Left forelimb (tissue), 1 donor: ENCODE data around the gene TNNC2.
"Not testable (repeated sequence)": the region's sequence is repeated elsewhere in the genome, so short reads cannot be mapped to it uniquely, and the experiment has no call there.

Experiments used
- DNase-seq: peaks from one replicate; pipeline ENCODE4 v3.0.0-alpha.2; 2018; ENCODE audit warnings: low spot score

The TNNC2 gene

DNA sequence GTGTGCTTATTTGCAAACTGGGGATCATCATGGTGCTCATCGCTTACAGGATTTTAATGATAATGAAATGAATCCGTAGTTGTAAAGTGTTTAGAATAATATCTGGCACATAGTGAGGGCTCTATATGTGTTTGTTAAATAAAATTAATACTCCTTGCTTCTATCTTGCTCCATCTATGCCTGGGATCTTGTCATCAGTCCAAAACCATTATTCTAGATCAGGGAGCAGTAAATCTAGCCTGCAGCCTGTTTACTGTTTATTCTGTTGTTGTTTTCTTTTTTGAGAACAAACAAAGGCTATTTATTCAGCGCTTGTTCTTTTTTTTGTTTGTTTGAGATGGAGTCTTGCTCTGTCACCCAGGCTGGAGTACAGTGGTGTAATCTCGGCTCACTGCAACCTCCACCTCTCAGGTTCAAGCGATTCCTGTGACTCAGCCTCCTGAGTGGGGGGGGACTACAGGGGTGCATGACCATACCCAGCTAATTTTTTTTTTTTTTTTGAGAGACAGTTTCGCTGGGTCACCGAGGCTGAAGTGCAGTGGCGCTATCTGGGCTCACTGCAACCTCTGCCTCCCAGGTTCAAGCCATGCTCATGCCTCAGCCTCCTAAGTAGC, 22.0 kb upstream of the TNNC2 start:
- DNase-seq = no peak

DNA sequence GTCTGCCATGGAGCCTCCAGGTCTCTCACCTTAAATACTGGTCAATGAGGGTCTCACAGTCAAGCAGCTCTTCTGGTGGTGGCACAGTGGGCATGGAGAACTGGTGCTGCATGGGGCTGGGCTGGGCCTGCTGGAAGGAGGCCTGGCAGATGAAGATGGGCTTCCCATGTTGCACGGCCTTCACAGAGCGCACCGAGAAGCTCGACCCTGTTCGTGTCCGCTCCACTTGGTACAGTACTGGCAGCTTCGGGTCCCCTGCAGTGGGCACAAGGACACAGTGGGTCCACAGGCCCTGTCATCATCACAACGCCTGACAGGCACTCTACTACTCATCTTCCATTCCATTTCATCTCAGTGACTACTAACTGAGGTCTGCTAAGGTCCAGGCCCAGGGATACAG, 21.3 kb upstream of the TNNC2 start:
- DNase-seq = no peak

DNA sequence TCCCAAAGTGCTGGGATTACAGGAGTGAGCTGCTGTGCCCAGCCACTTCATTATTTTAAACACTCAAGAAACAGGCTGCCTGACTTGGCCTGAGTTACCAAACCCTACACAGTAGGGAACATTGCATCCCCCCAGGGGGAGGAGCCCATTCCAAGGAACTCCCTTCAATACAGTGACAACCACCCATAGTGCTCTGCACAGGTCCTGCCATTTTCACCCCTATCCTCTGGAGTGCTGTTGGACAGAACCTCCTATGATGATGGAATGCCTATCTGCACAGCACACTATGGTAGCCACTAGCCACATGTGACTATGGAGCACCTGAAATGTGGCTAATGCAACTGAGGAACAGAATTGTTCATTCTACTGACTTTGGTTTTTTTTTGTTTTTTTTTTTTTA, 18.3 kb upstream of the TNNC2 start:
- DNase-seq = no peak

DNA sequence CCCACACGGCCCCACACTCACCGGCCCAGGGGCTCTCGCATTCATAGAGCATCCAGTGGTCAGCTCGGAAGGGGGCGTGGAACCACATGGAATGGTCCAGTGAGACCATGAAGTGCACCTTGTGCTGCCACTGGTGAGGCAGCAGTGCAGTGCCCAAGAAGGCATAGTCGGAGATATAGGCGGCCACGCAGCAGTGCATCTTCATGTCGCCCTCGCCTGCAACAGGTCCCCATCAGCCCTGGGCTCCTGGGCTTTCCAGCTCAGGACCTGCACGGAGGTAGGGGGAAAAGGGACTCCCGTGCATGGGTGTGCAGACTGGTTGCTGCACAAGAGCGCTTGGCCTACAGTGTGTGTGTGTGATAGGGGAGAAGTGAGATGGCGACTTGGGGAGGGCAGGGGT, 16.4 kb upstream of the TNNC2 start:
- no peak for DNase-seq

DNA sequence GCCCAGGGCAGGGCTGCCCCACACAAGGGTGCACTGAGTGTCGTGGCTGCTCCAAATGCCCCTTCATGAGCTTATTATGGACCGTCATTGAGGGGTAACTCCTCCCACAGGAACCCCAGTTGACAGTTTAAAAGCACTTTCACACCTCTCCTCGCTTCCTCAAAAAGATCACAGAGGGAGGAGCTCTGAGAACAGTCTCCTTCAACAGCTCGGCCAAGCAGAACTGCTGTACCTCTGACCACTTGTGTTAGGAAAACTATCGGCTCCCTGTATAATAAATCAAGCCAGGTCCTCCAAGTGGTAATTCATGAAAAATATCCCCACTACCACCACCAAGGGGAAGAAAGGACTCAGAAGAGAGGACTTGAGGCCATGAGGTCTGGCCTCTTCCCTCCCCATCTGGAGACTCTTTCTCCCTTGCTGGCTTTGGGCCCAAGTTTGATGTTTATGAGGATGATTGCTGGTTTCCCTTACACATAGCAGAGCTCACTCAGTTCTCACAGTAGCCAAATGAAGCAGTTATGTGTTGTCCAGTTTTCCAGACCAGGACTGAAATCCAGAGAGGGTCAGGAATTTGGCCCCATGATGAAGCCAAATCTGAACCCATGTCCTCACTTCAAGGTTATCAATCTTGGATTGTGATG, 15.2 kb upstream of the TNNC2 start:
- DNase-seq = no peak

DNA sequence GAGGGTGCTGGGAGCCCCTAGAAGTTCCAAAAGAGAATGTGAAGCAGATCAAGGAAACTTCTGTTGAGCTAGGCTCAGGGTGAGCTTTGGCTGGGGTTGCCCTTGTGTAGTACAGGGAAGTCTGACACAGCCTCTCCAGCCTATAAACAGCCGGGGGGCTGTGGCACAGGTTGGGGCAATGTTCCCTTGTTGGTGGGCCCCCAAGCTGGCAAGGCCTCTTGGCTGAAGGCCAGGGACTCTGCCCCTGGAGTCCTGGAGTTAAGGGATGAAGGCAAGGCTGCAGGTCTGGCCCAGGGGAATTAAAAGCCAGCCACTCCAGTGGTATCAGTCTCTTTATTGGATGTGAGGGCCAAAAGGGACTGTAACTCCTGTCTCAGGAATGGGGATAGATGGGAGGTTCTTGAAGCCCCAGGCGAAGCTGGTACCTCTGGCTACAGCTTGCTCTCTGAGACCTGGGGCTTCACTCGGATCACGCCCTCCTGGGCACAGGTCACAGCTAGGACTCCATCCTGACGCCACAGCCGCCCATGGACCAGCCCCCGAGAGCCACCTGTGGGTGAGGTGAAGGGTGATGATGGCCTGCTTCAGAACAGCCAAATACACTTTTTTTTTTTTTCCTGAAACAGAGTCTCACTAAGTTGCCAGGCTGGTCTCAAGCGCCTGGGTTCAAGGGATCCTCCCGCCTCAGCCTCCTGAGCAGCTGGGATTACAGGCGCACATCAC, 14.5 kb upstream of the TNNC2 start:
- no peak for DNase-seq

DNA sequence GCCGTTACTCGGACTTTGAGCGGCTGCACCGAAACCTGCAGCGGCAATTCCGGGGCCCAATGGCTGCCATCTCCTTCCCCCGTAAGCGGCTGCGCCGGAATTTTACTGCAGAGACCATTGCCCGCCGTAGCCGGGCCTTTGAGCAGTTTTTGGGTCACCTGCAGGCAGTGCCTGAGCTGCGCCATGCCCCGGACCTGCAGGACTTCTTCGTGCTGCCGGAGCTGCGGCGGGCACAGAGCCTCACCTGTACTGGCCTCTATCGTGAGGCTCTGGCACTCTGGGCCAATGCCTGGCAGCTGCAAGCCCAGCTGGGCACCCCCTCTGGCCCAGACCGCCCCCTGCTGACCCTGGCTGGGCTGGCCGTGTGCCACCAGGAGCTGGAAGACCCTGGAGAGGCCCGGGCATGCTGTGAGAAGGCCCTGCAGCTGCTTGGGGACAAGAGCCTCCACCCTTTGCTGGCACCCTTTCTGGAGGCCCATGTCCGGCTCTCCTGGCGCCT, 13.6 kb upstream of the TNNC2 start:
- no peak for DNase-seq

DNA sequence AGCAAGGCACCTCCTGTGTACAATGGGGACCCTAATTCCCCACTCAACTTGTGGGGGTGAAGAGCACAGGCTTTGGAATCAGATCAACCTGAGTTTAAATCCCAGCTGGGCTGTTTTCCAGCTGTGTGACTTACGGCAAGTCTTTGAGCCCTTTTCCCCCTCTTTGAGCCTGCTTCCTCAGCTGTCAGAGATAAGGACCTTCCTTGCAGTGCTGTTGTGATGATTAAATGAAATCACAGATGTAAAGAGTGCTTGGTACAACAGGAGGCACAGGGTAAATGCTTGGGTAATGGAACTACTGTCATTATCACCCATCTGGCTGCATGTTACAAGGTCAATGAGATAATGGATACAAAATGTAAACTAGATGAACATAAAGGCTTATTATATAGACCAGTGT, 9.7 kb upstream of the TNNC2 start:
- no peak for DNase-seq

DNA sequence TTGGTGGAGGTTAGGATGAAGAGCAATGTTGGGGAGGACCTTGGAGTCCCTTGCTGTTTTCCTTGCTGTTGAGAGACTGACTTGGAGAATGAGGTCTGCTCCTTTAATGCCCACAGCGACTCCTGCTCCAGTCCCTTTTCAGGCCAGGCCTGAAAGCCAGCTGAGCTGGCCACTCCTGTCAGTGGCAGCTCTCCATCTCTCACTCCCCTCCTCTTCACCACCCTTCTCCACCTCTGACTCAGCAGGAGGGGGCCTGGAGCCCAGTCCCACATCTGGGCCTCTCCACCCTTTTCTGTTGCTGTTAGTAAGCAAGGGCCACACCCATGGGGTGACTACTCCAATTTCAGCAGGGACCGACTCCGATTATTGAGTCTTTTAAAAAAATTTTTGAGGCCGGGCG, 8.7 kb upstream of the TNNC2 start:
- no peak for DNase-seq

DNA sequence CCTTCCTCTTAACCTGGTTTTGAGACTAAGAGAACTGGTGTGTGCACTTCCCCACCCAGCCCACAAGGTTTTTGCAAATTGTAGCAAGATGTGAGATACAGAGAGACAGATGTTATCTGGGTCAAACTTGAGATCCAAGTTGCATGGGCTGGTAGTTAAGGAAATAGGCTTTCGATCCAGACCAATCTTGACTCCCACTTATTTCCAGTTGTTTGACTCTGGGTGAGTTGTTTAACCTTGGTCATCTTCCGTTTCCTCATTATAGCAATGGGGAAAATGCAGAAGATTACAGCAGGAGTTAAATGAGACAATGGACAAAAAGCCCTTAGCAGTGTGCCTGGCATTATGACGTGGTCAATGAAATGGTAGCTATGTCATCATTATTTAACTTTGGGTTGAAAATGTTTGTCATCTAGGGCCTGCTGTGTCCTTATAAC, 8.2 kb upstream of the TNNC2 start:
- DNase-seq = no peak

DNA sequence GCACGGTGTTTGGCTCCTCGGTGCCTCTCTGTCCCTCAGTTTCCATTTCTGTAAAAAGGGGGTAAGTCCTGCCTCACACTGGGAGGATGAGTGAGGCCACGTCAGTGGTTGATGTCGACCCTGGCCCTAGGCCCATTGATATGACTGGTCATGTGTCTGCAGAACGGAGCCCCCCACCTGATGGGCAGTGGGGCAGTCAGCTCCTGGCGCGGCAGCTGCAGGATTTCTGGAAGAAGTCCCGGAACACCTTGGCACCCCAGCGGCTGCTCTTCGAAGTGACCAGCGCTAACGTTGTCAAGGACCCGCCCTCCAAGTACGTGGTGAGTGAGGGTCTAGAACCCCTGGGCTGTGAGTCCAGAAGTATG, 7.7 kb upstream of the TNNC2 start:
- DNase-seq = no peak

DNA sequence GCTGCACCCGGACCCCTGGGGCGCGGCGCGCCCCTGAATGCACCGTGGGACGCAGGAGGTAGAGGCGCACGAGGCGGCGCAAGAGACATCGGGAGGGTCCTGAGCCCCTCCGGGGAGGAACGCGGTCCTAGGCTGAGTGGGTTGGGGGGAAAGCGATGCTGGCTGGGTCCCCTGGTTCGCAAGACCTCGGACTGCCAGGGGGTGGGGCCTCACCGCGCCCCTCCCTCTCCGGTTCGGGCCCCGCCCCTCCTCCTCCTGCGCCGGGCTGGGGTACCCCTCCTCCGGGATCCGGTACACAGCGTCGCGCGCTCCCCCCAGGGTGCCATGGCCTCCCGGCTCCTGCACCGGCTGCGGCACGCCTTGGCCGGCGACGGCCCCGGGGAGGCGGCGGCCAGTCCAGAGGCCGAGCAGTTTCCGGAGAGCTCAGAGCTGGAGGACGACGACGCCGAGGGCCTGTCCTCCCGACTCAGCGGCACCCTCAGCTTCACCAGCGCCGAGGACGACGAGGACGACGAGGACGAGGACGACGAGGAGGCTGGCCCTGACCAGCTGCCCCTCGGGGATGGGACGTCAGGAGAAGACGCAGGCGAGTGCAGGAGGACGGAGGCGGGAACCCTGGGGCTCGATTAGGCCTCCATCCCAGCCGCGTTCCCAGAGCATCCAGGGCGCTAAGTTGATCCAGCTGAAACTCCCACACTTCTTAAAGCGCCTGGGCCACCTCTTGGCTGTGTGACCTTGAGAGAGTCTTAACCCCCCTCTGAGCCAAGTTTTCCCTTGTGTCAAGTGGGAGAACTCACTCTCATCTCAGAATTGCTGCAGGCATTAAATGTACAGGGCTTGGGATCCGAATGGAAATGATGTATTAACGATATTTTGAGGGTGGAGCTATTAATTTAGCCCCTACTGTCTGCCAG, 7.0 kb upstream of the TNNC2 start:
- peak; percentile 88 for DNase-seq

DNA sequence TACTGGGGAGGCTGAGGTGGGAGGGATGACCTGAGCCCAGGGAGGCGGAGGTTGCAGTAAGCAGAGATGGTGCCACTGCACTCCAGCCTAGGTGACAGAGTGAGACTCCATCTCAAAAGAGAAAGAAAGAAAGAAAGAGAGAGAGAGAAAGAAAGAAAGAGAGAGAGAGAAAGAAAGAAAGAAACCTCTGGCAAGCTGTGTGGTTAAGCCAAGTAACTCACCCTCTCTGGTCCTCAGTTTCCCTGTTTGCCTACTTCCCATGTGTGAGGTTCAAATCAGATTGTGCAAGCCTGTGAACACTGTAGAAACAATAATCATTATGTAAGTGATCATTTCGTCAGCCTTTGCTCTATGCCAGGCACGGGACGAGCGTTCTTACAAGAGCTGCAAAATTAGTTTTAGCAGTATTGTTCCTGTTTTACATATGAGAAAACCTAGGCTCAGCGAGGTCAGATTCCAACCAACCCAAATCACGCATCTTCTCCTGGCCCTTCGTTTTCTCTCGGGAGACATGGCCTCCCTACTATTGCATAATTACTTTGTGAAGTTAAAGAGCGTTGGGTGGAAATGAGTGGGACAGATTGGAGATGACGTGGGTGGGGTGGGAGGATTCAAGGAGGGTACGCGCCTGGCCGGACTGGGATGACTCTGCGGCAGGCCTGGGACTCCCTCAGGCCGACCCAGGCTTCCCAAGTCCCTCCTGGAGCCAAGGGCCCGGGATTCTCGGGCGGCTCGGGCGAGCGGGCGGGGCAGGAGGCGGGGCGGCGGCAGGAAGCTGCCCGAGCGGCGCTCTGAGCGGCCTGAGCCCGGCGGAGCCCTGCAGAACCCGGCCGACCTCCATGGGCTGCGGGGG, 6.1 kb upstream of the TNNC2 start, which contains the start of gene SNX21:
Gene SNX21 (plus strand): TSS at position 770 of the 853 bp plus-strand sequence. CDS start 121 bp downstream, outside the sequence.
- peak; percentile 87 for DNase-seq

DNA sequence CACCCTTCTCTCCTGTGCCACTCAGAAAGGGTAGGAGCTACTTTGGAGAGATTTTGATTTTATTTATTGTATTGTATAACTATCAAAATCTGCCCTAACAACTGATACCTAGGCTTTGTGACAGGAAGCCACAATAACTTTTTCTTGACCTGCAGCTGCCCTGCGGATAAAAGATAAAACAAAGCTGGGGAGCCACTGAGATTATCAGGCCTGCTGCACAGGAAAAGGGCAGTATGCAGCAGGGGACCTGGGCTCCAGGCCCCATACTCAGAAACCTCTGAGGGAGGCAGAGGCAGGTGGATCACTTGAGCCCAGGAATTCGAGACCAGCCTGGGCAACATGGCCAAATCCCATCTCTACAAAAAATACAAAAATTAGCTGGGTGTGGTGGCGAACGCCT, 5.5 kb upstream of the TNNC2 start:
- DNase-seq = no peak

DNA sequence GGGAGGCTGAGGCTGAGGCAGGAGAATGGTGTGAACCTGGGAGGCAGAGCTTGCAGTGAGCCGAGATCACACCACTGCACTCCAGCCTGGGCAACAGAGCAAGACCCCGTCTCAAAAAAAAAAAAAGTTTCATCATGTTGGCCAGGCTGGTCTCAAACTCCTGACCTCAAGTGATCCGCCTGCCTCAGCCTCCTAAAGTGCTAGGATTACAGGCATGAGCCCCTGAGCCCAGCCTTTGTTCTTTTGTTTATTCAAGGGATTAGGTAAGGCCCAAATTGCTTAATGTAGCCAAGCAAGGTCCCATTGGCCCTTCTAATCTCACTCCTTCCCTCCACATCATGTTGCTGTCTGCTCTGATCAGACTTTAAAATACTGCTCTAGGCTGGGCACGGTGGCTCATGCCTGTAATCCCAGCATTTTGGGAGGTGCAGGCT, 2.6 kb upstream of the TNNC2 start:
- not testable (repeated sequence) for DNase-seq

DNA sequence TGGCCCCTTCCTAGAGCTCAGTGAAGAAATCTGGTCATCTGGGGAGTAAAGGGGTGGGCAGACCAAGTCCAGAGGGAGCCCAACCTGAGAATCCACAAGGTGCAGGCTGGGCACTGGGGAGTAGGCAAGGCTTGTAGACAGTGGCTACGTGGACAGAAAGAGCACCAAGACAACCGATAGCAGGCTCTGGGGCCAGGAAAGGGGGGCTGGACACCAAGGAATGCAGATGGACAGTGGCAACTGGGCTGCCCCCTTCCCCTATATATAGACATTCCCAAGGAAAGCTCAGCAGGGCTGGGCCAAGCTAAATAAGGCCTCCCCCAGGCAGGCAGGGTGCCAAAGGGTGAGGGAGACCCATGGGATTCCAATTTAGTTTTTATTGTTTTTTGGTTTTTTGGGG, 1.5 kb upstream of the TNNC2 start:
- DNase-seq = no peak

DNA sequence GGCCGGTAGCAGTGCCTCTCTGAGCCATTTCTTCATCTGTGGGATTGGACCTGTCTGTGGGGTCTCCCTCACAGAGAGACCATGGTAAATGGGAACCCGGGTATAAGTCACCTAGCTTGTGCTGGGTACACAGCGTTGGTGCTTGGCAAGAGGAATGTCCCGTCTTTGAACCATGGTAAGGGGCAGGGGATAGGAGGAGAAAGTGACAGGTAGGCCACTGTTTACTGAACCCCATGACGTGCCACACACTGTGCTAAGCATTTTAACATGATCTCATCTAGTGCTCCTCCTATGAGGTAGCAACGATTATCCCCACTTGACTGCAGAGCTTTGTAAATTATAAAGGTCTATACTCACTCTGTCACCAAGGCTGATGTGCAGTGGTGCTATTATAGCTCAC, 600 bp upstream of the TNNC2 start:
- no peak for DNase-seq

DNA sequence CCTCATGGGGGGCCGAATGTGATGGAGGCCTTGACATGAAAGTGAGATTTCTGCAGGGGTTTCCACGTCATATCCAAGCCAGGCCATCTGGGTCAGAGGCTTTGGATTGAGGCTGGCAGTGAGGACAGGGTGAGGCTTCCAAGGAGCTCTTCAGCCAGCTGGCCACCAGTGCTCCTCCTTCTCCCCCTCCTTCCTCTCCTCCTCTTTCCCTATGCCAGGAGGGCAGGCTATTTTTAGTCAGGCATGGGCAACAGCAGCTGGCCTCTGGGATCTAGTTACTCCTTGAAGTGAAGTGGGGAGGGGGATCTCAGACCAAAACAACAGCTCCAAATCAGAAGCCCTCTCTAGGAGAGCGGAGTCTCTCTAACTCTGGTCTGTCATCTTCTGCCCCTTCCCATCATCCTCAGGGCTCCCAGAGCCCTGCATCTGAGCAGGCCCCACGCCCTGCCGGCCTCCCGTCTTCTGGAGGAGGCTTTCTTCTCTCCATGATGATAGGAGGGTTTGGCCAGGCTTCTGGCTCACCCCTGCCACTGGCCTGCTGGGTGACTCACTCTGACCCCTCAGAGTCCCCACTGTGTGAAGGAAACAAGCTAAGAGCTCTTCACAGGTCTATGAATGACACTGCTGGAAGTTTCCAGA, 612 bp downstream of the TNNC2 start:
- DNase-seq = no peak

DNA sequence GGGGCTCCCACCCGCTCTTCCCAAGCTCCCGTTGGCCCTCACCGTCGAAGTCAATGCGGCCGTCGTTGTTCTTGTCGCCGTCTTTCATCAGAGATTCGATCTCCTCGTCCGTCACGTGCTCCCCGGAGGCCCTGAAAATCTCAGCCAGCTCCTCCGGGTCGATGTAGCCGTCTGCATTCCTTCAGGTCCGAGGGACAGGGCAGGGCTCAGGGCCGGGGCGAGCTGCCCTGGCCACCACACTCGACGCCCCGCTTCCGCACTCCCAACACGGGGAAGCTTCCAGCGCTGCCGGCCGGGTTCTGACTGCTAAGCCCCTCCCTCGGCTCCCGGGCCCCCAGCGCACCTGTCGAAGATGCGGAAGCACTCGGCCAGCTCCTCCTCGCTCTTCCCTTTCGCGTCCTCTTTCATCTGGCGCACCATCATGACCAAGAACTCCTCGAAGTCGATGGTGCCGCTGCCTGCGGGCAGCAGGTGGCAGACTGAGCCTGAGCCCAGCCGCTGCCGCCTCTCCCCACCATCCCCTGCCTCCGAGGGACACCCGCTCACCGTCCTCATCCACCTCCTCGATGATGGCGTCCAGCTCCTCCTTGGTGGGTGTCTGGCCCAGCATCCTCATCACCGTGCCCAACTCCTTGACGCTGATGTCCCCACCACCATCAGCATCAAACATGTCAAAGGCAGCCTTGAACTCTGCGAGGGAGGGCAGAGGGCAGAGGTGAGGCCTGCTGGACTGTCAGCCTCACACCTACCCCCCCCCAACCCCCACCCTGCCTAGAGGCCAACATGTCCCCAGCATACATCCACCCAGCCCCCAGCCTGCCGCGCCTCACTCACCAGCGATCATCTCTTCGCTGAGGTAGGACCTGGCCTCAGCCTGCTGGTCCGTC, 2.9 kb downstream of the TNNC2 start:
- no peak for DNase-seq

DNA sequence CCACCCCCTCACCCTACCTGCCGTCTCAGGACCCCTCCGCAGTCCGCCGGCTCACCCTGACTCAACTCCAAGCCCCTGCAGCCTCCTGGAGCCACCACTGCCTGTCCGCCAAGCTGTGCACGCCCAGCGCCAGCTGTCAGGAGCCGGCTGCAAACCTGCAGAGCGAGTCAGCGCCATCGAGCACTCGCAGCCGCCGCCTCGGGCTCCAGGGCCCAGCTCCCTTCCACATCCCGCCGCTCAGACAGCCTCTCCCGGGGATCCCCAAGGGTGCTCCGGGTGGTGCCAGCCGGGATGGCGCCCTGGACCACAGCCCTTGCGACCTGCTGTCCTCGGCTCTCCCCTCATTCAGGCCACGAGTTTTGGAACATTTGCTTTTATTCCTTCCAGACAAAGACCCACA, 4.3 kb downstream of the TNNC2 start:
- DNase-seq = no peak
